ENCODE results near the gene SPATS1. TPM values are rescaled to one million over a fixed set of nuclear protein-coding genes. Genes with fewer than 3 reads are reported as not detected.

Gene SPATS1
- total and polyA plus RNA-seq, 2 of the 13 experiments (the other 11 are each of a cell fraction or from before 2014, with no cell fraction given): not detected

- peak; percentile 68; the same call in 1 of the 2 replicates for TF ChIP-seq ZNF513 (CRISPR knock-in tag; conservative IDR thresholded peaks at IDR 0.05)
- no peak; the same call in 1 of the 2 replicates for TF ChIP-seq SMC3 (IDR thresholded peaks at IDR 0.05; ENCODE audit: low read length)
- TF ChIP-seq ZBTB8A (CRISPR knock-in tag; IDR thresholded peaks at IDR 0.05; ENCODE audit: borderline replicate concordance, low read depth): 0 out of 2 replicates have a peak, but pooled peaks have one; percentile 56
- TF ChIP-seq ZNF615 (CRISPR knock-in tag; IDR thresholded peaks at IDR 0.05; ENCODE audit: borderline replicate concordance): peak; percentile 91; the same call in 1 of the 2 replicates
- TF ChIP-seq ZNF687 (CRISPR knock-in tag; IDR thresholded peaks at IDR 0.05): peak; percentile 96
- TF ChIP-seq GABPA (IDR thresholded peaks at IDR 0.05; ENCODE audit: low read depth, low read length): peak; percentile 48
- peak; percentile 86 for TF ChIP-seq GABPA (CRISPR knock-in tag; IDR thresholded peaks at IDR 0.05; ENCODE audit: low read depth)
- TF ChIP-seq ZNF614 (CRISPR knock-in tag; IDR thresholded peaks at IDR 0.05; ENCODE audit: borderline replicate concordance): peak; percentile 99
- peak; percentile 93 for TF ChIP-seq KLF12 (CRISPR knock-in tag; IDR thresholded peaks at IDR 0.05; ENCODE audit: borderline replicate concordance)
- TF ChIP-seq HMG20B (CRISPR knock-in tag; conservative IDR thresholded peaks at IDR 0.05): peak; percentile 67; the same call in 1 of the 2 replicates
- TF ChIP-seq BHLHE40 (IDR thresholded peaks at IDR 0.05; ENCODE audit: low read length): peak; percentile 59; the same call in 1 of the 2 replicates
- no peak for TF ChIP-seq CEBPZ (IDR thresholded peaks at IDR 0.05; ENCODE audit: low read length)
- TF ChIP-seq MLX (CRISPR knock-in tag; IDR thresholded peaks at IDR 0.05): peak; percentile 83
- TF ChIP-seq CEBPB (IDR thresholded peaks at IDR 0.05; ENCODE audit: borderline replicate concordance, low read depth, low read length): no peak
- TF ChIP-seq SRSF4 (IDR thresholded peaks at IDR 0.05; ENCODE audit: low read depth, low read length, poor library complexity, severe bottlenecking): no peak
- peak; percentile 90; the same call in 1 of the 2 replicates for TF ChIP-seq ZNF766 (CRISPR knock-in tag; IDR thresholded peaks at IDR 0.05; ENCODE audit: borderline replicate concordance)
- no peak for TF ChIP-seq ZNF780A (CRISPR knock-in tag; IDR thresholded peaks at IDR 0.05)
Measured at GRCh38 chr6:44312901-44313788, 29.3 kb upstream of the SPATS1 start, which contains the start of gene AARS2 (continued).

Measured in HepG2 (cell line).